Measurements from ENCODE around the gene XG. TPM values are rescaled to one million over a fixed set of nuclear protein-coding genes. Genes with fewer than 3 reads are reported as not detected.
"Not testable (repeated sequence)": the region's sequence is repeated elsewhere in the genome, so short reads cannot be mapped to it uniquely, and the experiment has no call there.

The XG gene
- total and polyA plus RNA-seq, 2 experiments from 2014 or later: not detected

DNA sequence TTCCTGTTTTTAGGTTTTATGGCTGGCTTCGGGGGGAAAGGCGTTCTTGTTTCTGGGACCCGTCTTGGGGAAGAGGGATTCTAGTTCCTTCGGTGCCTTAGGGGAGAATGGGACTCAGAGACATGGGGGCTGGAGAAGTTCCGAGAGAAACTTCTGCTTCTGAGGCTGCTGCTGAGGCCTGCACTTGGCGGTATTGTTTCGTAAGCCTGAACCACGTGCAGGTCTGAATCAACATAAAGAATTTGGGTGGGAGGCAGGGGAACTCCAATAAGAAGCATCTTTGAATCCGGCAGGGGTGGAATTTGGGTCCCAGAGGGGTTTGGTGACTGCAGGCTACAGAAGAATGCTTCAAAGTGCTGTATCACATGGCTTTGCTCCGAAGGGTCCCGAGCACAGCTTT, 15.1 kb downstream of the XG start:
- peak in 1 of 2 donors; percentile 16 for DNase-seq (ENCODE audit: low read depth in 1 of 2, low spot score in 1 of 2)

DNA sequence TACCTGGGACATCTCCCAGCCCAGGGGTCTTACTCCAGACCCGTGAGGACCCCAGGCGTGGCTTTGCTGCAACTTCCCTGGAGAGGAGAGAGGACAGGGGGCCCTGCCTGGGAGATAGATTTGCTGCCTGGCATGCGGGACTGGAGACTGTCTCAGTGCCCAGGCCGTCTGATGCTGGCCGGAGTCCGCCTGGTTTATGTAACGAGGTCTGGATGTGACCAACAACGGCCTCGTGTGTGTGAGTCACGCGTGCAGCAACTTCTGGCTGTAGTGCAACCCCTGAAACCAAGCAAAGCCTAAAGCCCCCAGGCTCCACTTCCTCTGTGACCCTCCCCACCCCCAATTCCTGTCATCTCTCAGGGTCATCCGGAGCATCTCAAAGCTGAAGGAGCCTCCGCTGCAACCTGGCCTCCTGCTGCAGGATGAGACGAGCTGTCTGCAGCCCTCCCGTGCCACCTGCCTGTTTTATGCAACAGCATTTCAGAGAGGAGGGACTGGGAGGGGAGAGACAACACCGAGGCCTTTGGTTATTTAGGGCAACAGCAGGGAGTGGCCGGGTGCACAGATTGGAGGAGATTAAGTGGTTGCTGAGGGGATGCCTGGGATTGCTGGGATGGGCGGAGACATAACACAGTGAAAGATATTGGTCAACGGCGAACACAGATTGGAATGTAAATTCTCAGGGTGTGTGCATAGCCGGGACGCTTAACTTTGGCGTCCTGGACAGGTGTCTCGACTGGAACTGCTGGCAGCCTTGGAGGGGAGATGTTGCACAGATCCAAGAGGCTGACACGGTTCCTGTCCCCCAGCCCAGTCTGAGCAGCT, 16.0 kb downstream of the XG start:
- DNase-seq (ENCODE audit: low read depth in 1 of 2, low spot score in 1 of 2): peak in 1 of 2 donors; percentile 57
- H3K9me3 ChIP-seq (ENCODE audit: low read depth): no peaks in the 10 kb centered on the region
- H3K27me3 ChIP-seq: no peaks in the 10 kb centered on the region
- no peak overlapping the region for H3K27ac ChIP-seq
- H3K36me3 ChIP-seq: no peaks in the 10 kb centered on the region
- H3K4me3 ChIP-seq: no peak overlapping the region
- TF ChIP-seq, protein P1, sequence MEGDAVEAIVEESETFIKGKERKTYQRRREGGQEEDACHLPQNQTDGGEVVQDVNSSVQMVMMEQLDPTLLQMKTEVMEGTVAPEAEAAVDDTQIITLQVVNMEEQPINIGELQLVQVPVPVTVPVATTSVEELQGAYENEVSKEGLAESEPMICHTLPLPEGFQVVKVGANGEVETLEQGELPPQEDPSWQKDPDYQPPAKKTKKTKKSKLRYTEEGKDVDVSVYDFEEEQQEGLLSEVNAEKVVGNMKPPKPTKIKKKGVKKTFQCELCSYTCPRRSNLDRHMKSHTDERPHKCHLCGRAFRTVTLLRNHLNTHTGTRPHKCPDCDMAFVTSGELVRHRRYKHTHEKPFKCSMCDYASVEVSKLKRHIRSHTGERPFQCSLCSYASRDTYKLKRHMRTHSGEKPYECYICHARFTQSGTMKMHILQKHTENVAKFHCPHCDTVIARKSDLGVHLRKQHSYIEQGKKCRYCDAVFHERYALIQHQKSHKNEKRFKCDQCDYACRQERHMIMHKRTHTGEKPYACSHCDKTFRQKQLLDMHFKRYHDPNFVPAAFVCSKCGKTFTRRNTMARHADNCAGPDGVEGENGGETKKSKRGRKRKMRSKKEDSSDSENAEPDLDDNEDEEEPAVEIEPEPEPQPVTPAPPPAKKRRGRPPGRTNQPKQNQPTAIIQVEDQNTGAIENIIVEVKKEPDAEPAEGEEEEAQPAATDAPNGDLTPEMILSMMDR (IDR thresholded peaks at IDR 0.05; ENCODE audit: low read depth, low read length): no peak
- H3K4me1 ChIP-seq (ENCODE audit: low read depth): peaks cover 3% of the 10 kb centered on the region

More for the DNA sequence above, 15.1 kb downstream of the XG start:
- Histone ChIP-seq H3K4me3 (no peak overlapping the region), H3K36me3 (no peaks in the 10 kb centered on the region), H3K4me1 (ENCODE audit: low read depth) (peaks cover 3% of the 10 kb centered on the region), H3K9me3 (ENCODE audit: low read depth) (no peaks in the 10 kb centered on the region), H3K27ac (no peak overlapping the region), H3K27me3 (no peaks in the 10 kb centered on the region)
- TF ChIP-seq, protein P1 (IDR thresholded peaks at IDR 0.05; ENCODE audit: low read depth, low read length): no peak

DNA sequence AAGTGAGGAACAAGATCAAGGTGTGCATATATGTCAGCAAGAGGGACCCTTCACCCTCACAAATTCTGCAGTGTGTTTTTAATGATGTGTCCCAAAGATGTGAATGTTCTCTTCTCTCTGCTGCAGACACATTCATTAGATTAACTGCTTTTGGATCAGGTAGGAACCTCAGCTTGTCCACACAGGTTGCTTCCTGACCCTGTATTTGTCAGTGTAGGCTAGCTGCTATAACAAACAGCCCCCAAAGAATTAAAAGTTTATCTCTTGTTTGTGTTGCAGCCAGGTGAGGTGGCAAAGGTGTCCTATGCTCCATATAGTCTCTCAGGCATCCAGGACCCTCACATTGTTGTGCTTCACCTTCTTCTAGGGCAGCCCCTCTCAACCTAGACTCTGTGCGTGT, 17.8 kb downstream of the XG start:
- Histone ChIP-seq H3K36me3 (no peaks in the 10 kb centered on the region), H3K27ac (no peak overlapping the region), H3K27me3 (no peaks in the 10 kb centered on the region), H3K4me1 (ENCODE audit: low read depth) (peaks cover 3% of the 10 kb centered on the region), H3K4me3 (no peak overlapping the region), H3K9me3 (ENCODE audit: low read depth) (no peaks in the 10 kb centered on the region)
- no peak for DNase-seq (ENCODE audit: low read depth in 1 of 2, low spot score in 1 of 2)
- TF ChIP-seq, protein P1 (IDR thresholded peaks at IDR 0.05; ENCODE audit: low read depth, low read length): no peak

DNA sequence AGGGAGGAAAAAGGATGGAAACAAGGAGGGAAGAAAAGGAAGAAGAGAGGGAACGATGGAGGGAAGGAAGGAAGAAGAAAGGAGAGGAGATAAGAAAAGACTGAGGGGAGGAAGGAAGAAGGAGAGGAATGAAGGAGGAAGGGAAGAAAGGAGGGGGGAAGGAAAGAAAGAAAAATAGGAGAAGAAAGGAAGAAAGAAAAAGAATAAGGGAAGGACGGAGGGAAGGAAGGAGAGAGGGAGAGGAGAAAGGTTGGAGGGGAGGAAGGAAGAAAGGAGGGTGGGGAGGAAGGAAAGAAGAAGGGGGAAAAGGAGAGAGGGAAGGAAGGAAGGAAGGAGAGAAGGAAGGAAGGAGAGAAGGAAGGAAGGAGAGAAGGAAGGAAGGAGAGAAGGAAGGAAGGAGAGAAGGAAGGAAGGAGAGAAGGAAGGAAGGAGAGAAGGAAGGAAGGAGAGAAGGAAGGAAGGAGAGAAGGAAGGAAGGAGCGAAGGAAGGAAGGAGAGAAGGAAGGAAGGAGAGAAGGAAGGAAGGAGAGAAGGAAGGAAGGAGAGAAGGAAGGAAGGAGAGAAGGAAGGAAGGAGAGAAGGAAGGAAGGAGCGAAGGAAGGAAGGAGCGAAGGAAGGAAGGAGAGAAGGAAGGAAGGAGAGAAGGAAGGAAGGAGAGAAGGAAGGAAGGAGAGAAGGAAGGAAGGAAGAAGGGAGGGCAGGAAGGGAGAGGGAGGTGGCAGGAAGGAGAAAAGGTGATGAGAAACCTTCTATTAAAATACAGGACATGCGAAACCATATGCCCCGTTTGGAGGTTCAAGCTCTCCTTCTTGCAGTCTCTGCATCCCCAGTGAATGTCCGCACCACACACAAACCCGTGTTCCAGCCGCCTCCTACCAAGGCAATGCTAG, 21.6 kb downstream of the XG start:
- not testable (repeated sequence) for H3K4me3 ChIP-seq; H3K27ac ChIP-seq; H3K9me3 ChIP-seq (ENCODE audit: low read depth); H3K4me1 ChIP-seq (ENCODE audit: low read depth); H3K27me3 ChIP-seq; DNase-seq (ENCODE audit: low read depth in 1 of 2, low spot score in 1 of 2); H3K36me3 ChIP-seq

DNA sequence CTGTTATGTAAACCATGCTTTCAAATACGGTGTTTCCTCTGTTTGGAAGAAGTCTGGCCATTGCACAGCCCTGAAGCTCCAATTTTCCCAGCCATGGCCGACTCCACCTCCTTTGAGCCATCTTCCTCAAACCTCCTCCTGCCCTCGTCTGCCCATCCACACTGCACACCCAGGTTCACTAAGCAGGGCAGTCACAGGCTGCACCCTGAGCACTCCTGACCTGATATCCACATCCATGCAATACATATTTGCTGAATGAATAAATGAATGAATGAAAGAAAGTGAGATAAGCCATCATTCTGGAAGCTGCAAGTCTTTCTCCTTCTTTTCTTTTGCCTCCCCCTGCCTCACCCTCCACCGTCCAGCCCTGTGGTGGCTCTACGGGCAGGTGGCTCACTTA, 22.2 kb downstream of the XG start:
- no peaks in the 10 kb centered on the region for H3K36me3 ChIP-seq
- H3K27ac ChIP-seq: no peak overlapping the region
- DNase-seq (ENCODE audit: low read depth in 1 of 2, low spot score in 1 of 2): no peak
- no peaks in the 10 kb centered on the region for H3K9me3 ChIP-seq (ENCODE audit: low read depth)
- no peaks in the 10 kb centered on the region for H3K27me3 ChIP-seq
- H3K4me3 ChIP-seq: no peak overlapping the region
- TF ChIP-seq, protein P1 (IDR thresholded peaks at IDR 0.05; ENCODE audit: low read depth, low read length): no peak
- no peaks in the 10 kb centered on the region for H3K4me1 ChIP-seq (ENCODE audit: low read depth)

DNA sequence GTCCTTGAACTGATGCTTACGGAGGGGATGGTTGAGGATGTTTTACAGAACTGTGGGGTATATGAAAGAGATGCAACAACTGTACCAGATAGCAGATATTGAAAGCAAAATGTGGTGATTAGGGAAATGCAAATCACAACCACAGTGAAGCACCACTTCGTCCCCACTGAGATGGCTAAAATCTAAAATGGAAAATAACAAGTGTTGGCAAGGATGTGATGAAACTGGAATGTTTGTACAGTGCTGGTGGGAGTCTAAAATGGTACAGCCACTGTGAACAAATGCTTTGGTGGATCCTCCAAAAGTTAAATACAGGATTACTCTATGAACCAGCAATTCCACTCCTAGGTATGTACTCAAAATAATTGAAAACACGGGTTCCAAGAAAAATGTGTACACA, 22.9 kb downstream of the XG start:
- Histone ChIP-seq H3K27ac (no peak overlapping the region), H3K36me3 (no peaks in the 10 kb centered on the region), H3K27me3 (no peaks in the 10 kb centered on the region), H3K4me3 (no peak overlapping the region), H3K9me3 (ENCODE audit: low read depth) (no peaks in the 10 kb centered on the region), H3K4me1 (ENCODE audit: low read depth) (no peaks in the 10 kb centered on the region)
- DNase-seq (ENCODE audit: low read depth in 1 of 2, low spot score in 1 of 2): no peak
- TF ChIP-seq, protein P1 (IDR thresholded peaks at IDR 0.05; ENCODE audit: low read depth, low read length): no peak

DNA sequence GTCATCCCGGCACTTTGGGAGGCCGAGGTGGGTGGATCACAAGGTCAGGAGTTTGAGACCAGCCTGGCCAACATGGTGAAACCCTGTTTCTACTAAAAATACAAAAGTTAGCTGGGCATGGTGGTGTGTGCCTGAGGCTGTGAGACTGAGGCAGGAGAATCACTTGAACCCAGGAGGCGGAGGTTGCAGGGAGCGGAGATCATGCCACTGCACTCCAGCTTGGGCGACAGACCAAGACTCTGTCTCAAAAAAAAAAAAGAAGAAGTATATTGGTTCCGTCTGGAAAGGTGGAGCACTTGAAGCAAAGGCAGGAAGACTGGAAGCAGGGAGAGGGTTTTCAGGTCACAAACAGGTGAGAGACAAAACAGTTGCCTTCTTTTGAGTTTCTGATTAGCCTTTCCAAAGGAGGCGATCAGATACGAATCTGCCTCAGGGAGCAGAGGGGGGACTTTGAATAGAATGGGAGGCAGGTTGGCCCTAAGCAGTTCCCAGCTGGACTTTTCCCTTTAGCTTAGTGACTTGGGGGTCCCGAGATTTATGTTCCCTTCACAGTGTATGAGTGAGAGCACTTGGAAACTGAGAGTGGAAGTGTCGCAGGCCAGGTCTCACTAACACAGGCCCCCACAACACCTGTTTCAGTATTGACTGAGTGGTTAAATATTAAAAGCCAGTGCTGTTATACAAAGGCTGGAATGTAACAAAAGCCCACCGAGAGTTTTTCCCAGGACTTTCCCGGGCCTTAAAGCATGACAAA, 28.8 kb downstream of the XG start:
- not testable (repeated sequence) for H3K9me3 ChIP-seq (ENCODE audit: low read depth); DNase-seq (ENCODE audit: low read depth in 1 of 2, low spot score in 1 of 2); H3K36me3 ChIP-seq; H3K4me3 ChIP-seq; H3K4me1 ChIP-seq (ENCODE audit: low read depth); H3K27me3 ChIP-seq; H3K27ac ChIP-seq
